HG03139 (cell line): ENCODE data around the gene AMN.

ENCODE experiments used
- ATAC-seq: cut with Tn5 transposase; IDR thresholded peaks from one replicate; pipeline ENCODE4 v1.9.1; 2021; ENCODE audit not compliant: unreplicated experiment

Gene AMN

GRCh38 chr14:102965282-102965681, 42.8 kb downstream of the AMN start:
- no peak for ATAC-seq

GRCh38 chr14:102965971-102966655, 43.6 kb downstream of the AMN start:
- ATAC-seq, result no peak

DNA sequence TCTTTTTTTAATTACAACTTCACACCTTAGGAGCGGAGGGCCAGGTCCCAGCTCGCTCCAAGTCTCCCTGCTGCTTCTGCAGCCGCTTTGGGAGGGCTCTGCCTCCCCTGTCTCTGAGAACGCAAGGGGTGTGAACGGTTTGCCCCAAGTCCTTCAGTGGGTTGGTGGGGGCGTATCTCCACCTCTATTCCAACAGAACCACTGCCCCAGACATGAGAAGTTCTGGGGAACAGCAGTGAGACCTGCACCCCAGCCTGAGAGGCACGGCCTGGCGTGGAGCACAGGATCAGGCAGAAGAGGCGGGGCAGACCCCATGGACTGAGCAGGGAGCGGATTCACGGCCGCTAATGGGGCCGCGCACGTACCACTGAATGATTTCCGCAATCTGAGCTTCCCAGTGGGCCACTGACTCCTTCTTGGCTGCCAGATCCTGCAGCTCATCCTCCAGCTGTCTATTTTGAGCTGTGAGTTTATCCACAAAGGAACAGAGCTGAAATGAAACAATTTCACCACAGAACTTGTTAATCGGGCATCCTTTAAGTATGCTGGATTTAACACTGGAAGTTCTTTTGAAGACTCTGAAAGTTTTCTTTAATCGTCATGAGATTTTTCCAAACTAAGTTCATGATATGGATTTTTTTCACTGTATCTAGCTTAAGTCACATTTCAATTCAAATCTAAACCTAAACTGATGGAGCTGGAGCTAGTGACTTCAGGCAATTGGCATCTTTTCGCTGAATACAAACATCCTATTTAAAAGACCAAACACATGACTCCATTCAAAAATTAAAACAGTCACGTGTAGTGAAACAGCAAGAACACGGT, 44.4 kb downstream of the AMN start:
- ATAC-seq, result no peak

DNA sequence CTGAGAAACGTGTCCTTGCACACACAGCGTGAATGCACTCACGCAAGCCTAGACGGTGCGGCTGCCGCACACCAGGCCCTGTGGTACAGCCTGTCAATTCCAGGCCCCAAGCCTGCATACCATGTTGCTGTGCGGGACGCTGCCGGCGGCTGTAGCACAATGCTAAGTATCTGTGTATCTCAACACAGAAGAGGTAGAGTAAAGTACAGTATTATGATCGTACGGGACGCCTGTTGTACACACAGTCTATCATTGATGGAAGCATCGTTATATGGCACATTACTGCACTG, 45.0 kb downstream of the AMN start:
- no peak for ATAC-seq

DNA sequence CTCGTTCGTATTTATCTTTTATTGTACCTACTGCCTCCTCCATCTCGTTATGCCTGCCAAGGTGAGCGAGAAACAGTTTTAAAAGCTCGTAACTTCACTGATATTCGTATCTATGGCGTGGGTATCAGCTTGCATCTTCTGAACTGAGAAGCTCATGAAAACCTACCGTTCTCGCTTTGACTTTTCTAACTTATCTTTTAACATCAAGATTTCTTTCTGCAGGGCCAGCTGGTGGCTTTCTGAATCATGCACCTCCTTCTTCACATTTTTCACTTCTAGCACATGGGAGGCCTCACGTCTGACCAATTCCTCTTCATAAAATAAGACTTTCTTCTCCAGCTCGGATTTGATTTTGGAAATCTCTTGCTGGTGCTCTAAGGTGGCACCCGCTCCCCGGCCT, 45.8 kb downstream of the AMN start:
- ATAC-seq, result no peak

GRCh38 chr14:102969060-102969791, 46.8 kb downstream of the AMN start:
- ATAC-seq, result no peak

DNA sequence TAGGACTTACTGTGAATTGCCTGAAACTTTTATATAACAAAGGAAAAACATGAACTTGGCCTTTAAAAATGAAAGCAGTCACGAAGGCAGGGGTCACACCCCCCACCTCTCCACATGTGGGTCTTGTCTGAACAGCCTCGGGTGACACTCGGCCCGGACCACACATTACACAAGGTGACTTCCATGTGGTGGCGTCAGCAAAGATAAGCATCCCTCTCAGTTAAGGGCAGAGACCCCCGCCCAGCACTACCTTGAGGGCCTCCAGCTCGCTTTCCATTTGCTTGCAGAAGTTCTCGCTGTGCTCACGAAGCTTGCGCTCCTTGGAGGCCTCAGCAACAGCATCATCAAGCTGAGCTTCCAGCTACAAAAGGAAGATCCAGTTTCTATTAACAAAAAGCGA, 47.4 kb downstream of the AMN start:
- no peak for ATAC-seq

GRCh38 chr14:102970496-102970895, 48.0 kb downstream of the AMN start:
- ATAC-seq, result no peak

- ATAC-seq, result no peak
These were observed 48.9 kb downstream of the AMN start for GRCh38 chr14:102971314-102971713.

- ATAC-seq, result no peak
These were observed 49.6 kb downstream of the AMN start for GRCh38 chr14:102971836-102972606.

DNA sequence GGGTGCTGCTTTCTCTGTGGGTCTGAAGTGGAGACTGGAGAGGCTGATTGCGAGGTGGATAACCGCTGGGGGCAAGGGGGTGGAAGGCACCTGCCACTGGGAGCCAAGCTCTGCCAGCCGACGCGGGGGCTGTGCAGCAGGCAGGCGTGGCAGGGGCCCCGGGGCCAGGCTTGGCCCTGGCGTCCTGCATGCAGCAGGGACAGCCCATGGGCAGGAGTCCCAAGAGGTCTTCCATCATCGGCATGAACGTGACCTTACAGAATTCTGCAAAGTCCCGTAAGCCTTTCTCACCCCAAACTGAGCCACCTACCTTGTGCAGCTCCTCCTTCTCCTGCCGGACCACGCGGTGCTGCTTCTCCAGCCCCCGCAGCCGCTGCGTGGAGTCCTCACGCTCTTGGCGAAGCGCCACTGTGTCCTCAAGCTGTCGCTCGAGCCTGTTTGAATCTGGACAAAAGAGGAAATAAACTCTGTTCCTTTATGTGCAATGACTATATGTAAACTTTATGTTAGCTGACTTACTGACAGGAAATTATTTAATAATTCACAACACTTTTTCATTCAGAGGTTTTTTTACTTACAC, 51.3 kb downstream of the AMN start:
- ATAC-seq, result no peak

DNA sequence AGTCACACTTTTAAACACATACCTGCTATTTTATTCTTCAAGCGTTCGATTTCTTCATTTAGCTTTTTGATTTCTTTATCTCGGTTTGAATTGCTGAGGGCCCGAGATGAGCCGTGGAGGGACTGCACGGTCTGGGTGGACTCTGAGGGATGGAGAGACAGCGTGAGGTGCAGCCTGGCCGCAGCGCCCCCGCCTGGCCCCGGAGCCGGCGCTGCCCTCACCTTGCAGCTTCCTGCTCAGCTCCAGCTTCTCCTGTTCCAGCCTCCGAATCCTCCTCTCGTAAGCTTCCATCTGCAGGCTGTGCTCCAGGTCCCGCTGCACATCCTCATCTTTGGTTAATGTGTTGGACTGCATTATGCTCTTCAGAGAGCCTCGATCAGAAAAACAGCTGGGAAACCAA, 53.2 kb downstream of the AMN start:
- ATAC-seq, result no peak

DNA sequence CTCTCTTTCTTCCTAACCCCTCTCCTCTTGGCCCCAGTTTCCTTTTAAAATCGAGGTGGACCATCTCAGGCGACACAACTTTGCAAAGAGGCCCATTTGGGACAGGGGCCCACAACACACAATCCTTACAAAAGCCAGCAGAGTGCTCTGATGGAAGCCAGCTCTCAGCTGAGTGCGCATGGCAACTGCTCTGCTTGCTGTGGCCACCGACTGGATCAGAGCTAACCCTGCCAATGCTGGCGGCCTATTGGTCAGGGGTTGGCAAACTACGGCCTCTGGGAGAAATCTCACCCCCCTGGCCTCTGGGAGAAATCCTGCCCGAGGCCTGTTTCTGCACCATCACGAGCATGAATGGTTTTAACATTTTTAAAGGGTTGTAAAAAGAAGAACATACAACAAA, 55.0 kb downstream of the AMN start:
- ATAC-seq, result no peak

DNA sequence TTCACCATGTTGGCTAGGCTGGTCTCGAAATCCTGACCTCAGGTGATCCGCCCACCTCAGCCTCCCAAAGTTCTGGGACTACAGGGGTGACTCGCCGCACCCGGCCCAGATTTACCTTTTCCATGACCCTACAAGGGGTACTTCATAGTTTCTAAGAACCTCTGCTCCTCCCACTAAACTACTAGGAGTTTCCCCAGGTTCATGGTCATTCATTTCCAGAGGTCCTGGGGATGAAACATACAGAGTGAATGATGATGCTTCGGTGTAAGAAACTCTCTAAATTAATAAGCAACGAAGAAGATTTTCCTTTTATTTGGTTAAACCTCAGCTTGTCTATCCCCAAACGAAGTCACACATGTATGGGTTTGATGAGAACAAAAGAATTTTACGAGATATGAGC, 56.9 kb downstream of the AMN start:
- no peak for ATAC-seq

DNA sequence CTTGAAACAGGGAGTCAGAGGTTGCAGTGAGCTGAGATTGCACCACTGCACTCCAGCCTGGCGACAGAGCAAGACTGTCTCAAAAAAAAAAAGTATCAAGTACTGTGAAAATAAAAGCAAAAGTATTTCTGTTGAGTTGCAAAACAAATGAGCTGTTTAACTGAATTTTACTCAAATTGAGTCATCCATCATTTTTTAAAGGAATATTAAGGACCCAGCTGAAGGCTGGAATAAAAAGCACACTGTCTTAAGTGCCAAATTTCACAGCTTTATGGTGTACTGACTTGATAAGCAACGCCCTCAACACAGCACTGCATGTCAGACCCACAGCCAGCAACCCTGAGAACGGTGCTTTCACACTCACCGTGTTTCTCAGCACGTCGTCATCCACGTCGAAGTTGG, 57.9 kb downstream of the AMN start:
- no peak for ATAC-seq
